Lower leg skin (tissue), 3 donors: ENCODE measurements around the gene INPP5D.

Source experiments
- CTCF ChIP-seq, 3 donors: fragments of 450-650 bp; IDR thresholded peaks; one replicate each; pipeline ENCODE4 v1.5.1; 2016; ENCODE audit warnings: antibody characterized with exemption in 3 of 3, mild to moderate bottlenecking in 3 of 3, moderate library complexity in 2 of 3
- POLR2A ChIP-seq, 2 donors: fragments of 450-650 bp; IDR thresholded peaks; one replicate each; pipeline ENCODE4 v1.6.1; 2016 to 2017; ENCODE audit warnings: antibody characterized with exemption in 2 of 2, mild to moderate bottlenecking in 1 of 2, moderate library complexity in 1 of 2

DNA sequence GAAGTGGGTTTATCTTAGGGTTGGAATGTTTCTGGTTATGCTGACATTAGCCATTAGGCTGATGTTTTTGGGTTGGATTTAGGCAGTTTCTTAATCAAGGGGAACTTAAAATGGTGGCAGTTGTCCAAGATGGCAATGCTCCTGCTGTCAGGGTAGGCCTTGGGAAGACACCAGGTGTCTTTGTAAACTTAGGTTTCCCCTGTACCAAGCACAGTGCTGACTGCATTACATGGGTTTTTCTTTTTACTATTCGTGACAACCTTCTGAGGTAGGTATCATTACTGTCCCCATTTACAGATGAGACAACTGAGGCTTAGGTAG lies 190.8 kb downstream of the INPP5D start:
- TF ChIP-seq CTCF (IDR thresholded peaks at IDR 0.05) (no peak), POLR2A (IDR thresholded peaks at IDR 0.05) (no peak)
